Hepatocyte (in vitro differentiated cells): ENCODE measurements around the gene EMILIN1. TPM values are rescaled to one million over a fixed set of nuclear protein-coding genes. Genes with fewer than 3 reads are reported as not detected.

ENCODE experiments used
- DNase-seq: peaks from one replicate; pipeline ENCODE4 v3.0.0-alpha.2; 2016; ENCODE audit warnings: low spot score
- H2AFZ ChIP-seq: fragments of 200-600 bp; sonication (generic); 2 replicates; pipeline ENCODE4 v1.6.0; 2016; ENCODE audit warnings: antibody characterized with exemption, mild to moderate bottlenecking
- H3K27ac ChIP-seq: fragments of 200-600 bp; sonication (generic); 2 replicates; pipeline ENCODE4 v1.5.1; 2016; ENCODE audit warnings: mild to moderate bottlenecking
- H3K27me3 ChIP-seq: fragments of 200-600 bp; sonication (generic); 2 replicates; pipeline ENCODE4 v1.6.1; 2016
- H3K36me3 ChIP-seq: fragments of 200-600 bp; sonication (generic); replicated peaks from 2 replicates; pipeline ENCODE4 v1.5.1; 2016; ENCODE audit warnings: low read depth; ENCODE audit not compliant: insufficient read depth
- H3K4me1 ChIP-seq: fragments of 200-600 bp; sonication (generic); 2 replicates; pipeline ENCODE4 v1.5.1; 2016; ENCODE audit warnings: mild to moderate bottlenecking, moderate library complexity; ENCODE audit not compliant: insufficient read depth
- H3K4me2 ChIP-seq: fragments of 200-600 bp; sonication (generic); 2 replicates; pipeline ENCODE4 v1.6.0; 2016
- H3K4me3 ChIP-seq: fragments of 200-600 bp; sonication (generic); 2 replicates; pipeline ENCODE4 v1.5.1; 2016; ENCODE audit warnings: mild to moderate bottlenecking
- H3K79me2 ChIP-seq: fragments of 200-600 bp; sonication (generic); 2 replicates; pipeline ENCODE4 v1.6.0; 2017; ENCODE audit warnings: mild to moderate bottlenecking
- H3K9me2 ChIP-seq: fragments of 200-600 bp; sonication (generic); replicated peaks from 2 replicates; pipeline ENCODE4 v1.6.0; 2017; ENCODE audit warnings: mild to moderate bottlenecking; ENCODE audit not compliant: insufficient read depth
- H3K9me3 ChIP-seq: fragments of 200-600 bp; sonication (generic); 2 replicates; pipeline ENCODE4 v1.5.1; 2016; ENCODE audit warnings: low read depth, mild to moderate bottlenecking
- H4K20me1 ChIP-seq: fragments of 200-600 bp; sonication (generic); 2 replicates; pipeline ENCODE4 v1.6.0; 2016; ENCODE audit warnings: mild to moderate bottlenecking; ENCODE audit not compliant: insufficient read depth, poor library complexity, severe bottlenecking
- EZH2 ChIP-seq: fragments of 200-600 bp; sonication (generic); IDR thresholded peaks from 2 replicates; pipeline ENCODE4 v1.6.1; 2016; ENCODE audit warnings: antibody characterized with exemption, mild to moderate bottlenecking, borderline replicate concordance
- EZH2phosphoT487 ChIP-seq: fragments of 200-600 bp; sonication (generic); IDR thresholded peaks from one replicate; pipeline ENCODE4 v1.6.1; 2018; ENCODE audit warnings: antibody characterized with exemption, mild to moderate bottlenecking, low read depth, moderate library complexity; ENCODE audit not compliant: unreplicated experiment, severe bottlenecking
- WGBS: methylation state at CpG from one replicate; pipeline ENCODE4 v1.1.6; 2016; ENCODE audit warnings: low lambda C conversion rate; ENCODE audit errors: missing lambda C conversion rate; 5-methylcytosine and 5-hydroxymethylcytosine counted together
- polyA plus RNA-seq: library from polyadenylated mRNA; unstranded; fragments of >200 nt; fragmentation: Nextera tagmentation; extraction: Ambion mirVana; gene quantifications from 2 replicates; pipeline ENCODE4 v1.2.1, GENCODE V29; 2016
- total RNA-seq: library from RNA; depleted of rRNA; stranded (reverse); fragments of >200 nt; gene quantifications from 2 replicates; pipeline ENCODE4 v1.2.3, GENCODE V29; 2014
- TF ChIP-seq, protein P1 (sequence below): fragments of 200-600 bp; sonication (generic); IDR thresholded peaks from 2 replicates; pipeline ENCODE4 v1.5.1; 2016; ENCODE audit warnings: antibody characterized with exemption, mild to moderate bottlenecking; ENCODE audit not compliant: poor library complexity

Gene EMILIN1
- total and polyA plus RNA-seq, 2 experiments from 2014 or later: 80.8 to 109 TPM

DNA sequence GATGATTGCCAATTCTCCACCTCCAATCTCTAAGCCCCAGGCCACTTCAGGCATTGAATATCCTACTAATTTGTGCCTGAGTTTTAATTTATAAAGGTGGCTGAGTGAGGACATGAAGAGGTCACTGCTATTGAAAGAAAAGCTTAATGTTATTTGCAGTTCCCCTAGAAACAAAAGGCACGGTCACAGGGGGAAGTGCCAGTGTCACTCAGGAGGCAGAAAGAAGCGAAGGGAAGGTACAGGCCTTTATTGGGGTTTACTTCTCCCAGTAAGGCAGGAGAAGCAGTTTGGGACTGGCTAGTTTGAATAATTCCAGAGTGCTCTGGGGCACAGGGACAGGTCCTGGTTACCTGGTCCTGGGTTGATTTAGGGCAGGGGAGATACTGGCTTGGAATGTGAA lies 43.5 kb downstream of the EMILIN1 start:
- 75% methylated on average over 2 of the region's 2 CpGs for whole genome bisulfite sequencing
- Histone ChIP-seq H4K20me1 (no peaks in the 10 kb centered on the region), H3K27me3 (peaks cover 55% of the 10 kb centered on the region), H3K36me3 (no peaks in the 10 kb centered on the region), H3K4me1 (peaks cover 4% of the 10 kb centered on the region), H3K9me2 (no peaks in the 10 kb centered on the region), H3K9me3 (no peaks in the 10 kb centered on the region), H3K79me2 (no peaks in the 10 kb centered on the region), H2AFZ (no peak overlapping the region), H3K4me2 (no peak overlapping the region), H3K27ac (no peak overlapping the region), H3K4me3 (no peak overlapping the region)
- no peak for DNase-seq
- no peak for TF ChIP-seq EZH2phosphoT487
- TF ChIP-seq, protein P1, sequence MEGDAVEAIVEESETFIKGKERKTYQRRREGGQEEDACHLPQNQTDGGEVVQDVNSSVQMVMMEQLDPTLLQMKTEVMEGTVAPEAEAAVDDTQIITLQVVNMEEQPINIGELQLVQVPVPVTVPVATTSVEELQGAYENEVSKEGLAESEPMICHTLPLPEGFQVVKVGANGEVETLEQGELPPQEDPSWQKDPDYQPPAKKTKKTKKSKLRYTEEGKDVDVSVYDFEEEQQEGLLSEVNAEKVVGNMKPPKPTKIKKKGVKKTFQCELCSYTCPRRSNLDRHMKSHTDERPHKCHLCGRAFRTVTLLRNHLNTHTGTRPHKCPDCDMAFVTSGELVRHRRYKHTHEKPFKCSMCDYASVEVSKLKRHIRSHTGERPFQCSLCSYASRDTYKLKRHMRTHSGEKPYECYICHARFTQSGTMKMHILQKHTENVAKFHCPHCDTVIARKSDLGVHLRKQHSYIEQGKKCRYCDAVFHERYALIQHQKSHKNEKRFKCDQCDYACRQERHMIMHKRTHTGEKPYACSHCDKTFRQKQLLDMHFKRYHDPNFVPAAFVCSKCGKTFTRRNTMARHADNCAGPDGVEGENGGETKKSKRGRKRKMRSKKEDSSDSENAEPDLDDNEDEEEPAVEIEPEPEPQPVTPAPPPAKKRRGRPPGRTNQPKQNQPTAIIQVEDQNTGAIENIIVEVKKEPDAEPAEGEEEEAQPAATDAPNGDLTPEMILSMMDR: no peak
- TF ChIP-seq EZH2: no peak

DNA sequence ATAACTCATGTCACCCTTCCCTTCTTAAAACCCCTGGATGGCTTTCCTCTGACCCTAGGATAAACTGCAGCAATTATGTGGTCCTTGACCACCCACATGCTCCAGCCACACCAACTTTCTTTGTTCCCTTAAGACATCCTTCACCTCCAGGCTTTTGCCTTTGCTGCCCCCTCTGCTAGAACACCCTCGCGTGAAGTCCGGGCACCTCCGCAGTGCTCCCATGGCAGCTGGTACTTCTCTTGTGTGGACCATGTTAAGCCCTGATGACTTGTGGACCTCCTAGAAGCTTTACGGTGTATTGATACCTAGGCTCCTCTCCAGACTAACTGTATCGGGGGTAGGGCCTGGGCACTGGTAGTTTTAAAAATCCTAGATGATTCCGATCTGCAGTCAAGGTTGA lies 44.4 kb downstream of the EMILIN1 start:
- peaks cover 47% of the 10 kb centered on the region for H3K27me3 ChIP-seq

DNA sequence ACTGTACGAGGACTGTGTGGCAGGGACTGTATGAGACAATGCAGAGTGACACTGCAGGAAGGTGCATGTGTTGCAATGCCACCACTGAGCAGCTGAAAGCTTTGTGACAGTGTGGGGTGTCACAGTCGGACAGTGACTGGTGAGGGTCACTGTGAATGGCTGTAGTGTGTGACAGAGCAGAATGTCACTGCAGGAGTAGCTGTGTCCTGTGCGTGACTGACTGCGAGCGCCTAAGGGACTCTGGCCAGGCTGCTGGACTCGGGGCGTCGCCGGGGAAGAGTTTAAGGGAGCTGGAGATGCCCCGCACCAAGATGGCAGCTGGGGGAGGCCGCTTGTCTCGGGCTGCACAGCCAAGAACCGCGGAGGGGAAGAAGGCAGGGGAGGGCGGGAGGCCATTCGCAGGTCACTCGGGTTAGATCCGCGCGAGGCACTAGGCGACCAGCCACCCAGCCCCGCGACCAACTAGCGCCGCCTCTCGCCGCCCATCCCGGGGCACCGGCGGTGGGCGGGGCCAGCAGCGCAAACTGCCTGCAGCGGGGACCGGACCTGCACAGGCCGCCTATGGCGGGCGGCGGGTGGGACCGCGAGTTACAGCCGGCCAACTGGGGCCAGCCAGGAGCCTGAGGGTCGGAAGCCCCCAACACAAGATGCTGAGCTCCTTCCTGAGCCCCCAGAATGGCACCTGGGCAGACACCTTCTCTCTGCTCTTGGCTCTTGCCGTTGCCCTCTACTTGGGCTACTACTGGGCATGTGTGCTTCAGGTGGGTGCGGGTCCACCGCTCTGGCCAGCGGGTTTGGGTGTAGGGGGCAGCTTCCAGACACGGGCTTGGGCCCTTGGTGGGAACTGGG lies 45.1 kb downstream of the EMILIN1 start, which contains the start of gene ABHD1:
Gene ABHD1 (plus strand): TSS at position 514 of the 849 bp plus-strand sequence. CDS start 134 bp downstream, at position 648.
- no peaks in the 10 kb centered on the region for H3K36me3 ChIP-seq
- H3K9me2 ChIP-seq: no peaks in the 10 kb centered on the region
- no peaks in the 10 kb centered on the region for H3K9me3 ChIP-seq
- H3K27ac ChIP-seq: no peak within 1 kb of the TSS
- H3K27me3 ChIP-seq: peaks cover 39% of the 10 kb centered on the region
- peak; percentile 59 for DNase-seq
- H3K4me1 ChIP-seq: peaks cover under 1% of the 10 kb centered on the region
- TF ChIP-seq EZH2: no peak
- TF ChIP-seq EZH2phosphoT487: no peak
- 28% methylated on average over 17 of the region's 47 CpGs for WGBS
- no peaks in the 10 kb centered on the region for H4K20me1 ChIP-seq
- peak within 1 kb of the TSS; percentile 91 for H3K4me2 ChIP-seq
- H3K4me3 ChIP-seq: peak within 1 kb of the TSS; percentile 79
- peak within 1 kb of the TSS; percentile 95 for H2AFZ ChIP-seq
- H3K79me2 ChIP-seq: no peaks in the 10 kb centered on the region

More for the DNA sequence above, 44.4 kb downstream of the EMILIN1 start:
- WGBS: 92% methylated on average over 7 of the region's 7 CpGs
- no peaks in the 10 kb centered on the region for H3K36me3 ChIP-seq
- TF ChIP-seq, protein P1: no peak
- TF ChIP-seq EZH2phosphoT487: no peak
- TF ChIP-seq EZH2: no peak
- H3K4me3 ChIP-seq: no peak overlapping the region
- peak overlapping the region; percentile 95 for H2AFZ ChIP-seq
- DNase-seq: no peak
- no peak overlapping the region for H3K27ac ChIP-seq
- H3K4me1 ChIP-seq: peaks cover 4% of the 10 kb centered on the region
- H3K9me2 ChIP-seq: no peaks in the 10 kb centered on the region
- H3K9me3 ChIP-seq: no peaks in the 10 kb centered on the region
- H4K20me1 ChIP-seq: no peaks in the 10 kb centered on the region
- no peaks in the 10 kb centered on the region for H3K79me2 ChIP-seq
- peak overlapping the region; percentile 91 for H3K4me2 ChIP-seq

DNA sequence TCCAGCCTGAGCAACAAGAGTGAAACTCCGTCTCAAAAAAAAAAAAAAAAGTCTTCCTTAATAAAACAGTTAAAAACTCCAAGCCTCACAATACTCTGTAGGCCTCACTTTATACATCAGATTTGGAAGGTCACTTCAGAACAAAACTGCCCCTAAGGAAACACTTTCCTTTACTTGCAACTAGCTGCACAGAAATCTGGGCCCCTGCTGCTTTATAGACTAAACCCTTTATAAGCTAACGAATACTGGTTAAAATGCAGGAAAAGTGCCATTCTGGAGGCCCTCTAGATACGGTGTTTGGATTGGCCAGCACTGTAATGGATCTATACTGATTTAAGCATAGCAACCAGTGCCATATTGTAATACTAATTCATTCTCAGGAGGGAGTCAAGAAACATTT lies 46.7 kb downstream of the EMILIN1 start:
- H3K27me3 ChIP-seq: peaks cover 27% of the 10 kb centered on the region
- TF ChIP-seq EZH2phosphoT487 (no peak), EZH2 (no peak)
- TF ChIP-seq, protein P1: no peak
- H3K9me3 ChIP-seq: no peaks in the 10 kb centered on the region
- no peak for DNase-seq
- no peak overlapping the region for H3K4me3 ChIP-seq
- no peaks in the 10 kb centered on the region for H3K9me2 ChIP-seq
- H3K4me1 ChIP-seq: no peaks in the 10 kb centered on the region
- H3K79me2 ChIP-seq: no peaks in the 10 kb centered on the region
- H3K4me2 ChIP-seq: no peak overlapping the region
- WGBS: 80% methylated on average over 3 of the region's 3 CpGs
- H4K20me1 ChIP-seq: no peaks in the 10 kb centered on the region
- no peak overlapping the region for H3K27ac ChIP-seq
- H3K36me3 ChIP-seq: no peaks in the 10 kb centered on the region
- H2AFZ ChIP-seq: no peak overlapping the region
